ENCODE results near the gene PF4V1.

PF4V1 gene

GRCh38 chr4:73847526-73848182 lies 5.4 kb upstream of the PF4V1 start:
- DNase-seq, result no peak

GRCh38 chr4:73848183-73848777 lies 4.8 kb upstream of the PF4V1 start:
- DNase-seq, result no peak

DNA sequence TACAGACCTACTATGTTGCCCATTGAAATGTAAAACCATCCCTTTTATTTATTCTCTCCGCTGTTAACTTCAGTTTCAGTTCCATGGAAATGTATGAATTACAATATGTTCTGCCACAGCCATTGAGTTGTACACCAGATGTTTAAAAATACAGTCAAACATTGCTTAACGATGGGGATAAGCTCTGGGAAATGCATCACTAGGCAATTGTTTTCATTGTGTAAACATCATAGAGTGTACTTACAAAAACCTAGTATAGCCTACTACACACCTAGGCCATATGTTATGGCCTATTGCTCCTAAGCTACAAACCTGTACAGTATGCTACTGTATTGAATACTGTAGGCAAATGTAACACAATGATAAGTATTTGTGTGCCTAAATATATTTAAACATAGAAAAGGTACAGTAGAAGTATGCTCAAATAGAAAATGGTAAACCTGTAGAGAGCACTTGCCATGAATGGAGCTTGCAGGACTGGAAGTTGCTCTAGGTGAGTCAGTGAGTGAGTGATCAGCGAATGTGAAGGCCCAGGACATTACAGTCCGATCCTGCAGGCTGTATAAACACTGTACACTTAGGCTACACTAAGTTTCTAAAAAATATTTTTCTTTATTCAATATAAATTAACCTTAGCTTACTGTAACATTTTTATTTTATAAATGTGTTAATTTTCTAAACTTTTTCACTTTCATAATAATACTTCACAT lies 2.7 kb upstream of the PF4V1 start:
- DNase-seq, result no peak

GRCh38 chr4:73851293-73851692 lies 1.8 kb upstream of the PF4V1 start:
- no peak for DNase-seq

DNA sequence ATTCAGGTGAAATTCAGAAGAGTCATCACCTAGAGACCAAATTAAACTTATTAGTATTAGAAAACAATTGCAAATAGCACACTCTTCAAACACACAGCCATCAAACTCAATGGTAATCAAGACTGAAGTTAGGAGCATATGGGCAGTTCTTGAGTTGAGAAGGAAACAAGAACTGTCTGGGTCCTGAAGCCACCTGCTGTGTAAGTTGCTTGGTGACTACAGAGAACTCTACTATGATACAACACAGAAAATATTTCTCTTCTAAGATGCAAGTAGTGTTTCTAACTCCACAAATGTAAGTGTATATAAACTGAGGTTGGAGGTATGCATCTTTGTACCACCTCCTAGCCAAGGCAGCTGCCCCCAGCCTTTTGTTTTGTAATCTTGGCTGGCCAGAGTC lies 325 bp upstream of the PF4V1 start:
- DNase-seq, result no peak

DNA sequence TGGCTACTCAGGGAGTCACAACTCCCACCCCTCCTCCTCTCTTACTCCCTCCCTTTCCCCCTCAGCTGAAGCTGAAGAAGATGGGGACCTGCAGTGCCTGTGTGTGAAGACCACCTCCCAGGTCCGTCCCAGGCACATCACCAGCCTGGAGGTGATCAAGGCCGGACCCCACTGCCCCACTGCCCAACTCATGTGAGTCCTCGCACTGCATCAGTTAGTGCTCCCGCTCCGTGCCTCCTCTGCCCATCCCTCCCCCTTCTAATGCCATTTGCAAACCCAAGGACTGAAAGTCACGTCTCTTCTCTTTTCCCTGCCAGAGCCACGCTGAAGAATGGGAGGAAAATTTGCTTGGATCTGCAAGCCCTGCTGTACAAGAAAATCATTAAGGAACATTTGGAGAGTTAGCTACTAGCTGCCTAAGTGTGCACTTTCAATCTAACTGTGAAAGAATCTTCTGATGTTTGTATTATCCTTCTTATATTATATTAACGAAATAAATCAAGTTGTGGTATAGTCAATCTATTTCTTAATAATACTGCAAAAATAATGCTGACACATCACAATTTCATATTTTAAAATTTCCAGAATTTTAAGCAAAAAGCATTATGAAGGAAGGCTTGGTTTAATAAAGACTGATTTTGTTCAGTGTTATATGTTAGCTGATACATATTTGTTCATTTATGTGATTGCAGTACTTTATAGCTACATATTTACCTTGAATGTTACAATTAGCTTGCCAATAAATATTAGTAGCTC lies 800 bp downstream of the PF4V1 start:
- DNase-seq, result no peak

DNA sequence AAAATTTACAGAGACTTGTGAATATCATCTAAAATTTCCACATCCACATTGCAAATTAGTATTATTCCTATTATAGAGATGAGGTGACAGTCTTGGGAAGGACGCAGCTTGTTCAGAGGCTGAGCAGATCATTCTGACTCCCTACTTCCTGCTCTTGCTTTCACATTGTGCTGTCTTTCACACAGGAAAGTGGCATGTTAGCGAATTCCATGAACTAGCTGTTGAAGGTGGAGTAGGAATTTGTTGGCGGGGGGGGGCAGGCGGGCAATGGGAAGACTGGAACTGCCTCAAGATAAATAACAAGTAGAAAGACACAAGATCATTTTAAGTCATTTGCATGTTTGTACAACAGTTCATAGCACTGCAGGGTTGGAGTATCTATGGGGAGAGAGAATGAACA lies 2.3 kb downstream of the PF4V1 start:
- no peak for DNase-seq

- DNase-seq, result no peak
Measured at GRCh38 chr4:73856518-73856917, 3.4 kb downstream of the PF4V1 start.

- no peak for DNase-seq
Measured at GRCh38 chr4:73859614-73860088, 6.6 kb downstream of the PF4V1 start.

DNA sequence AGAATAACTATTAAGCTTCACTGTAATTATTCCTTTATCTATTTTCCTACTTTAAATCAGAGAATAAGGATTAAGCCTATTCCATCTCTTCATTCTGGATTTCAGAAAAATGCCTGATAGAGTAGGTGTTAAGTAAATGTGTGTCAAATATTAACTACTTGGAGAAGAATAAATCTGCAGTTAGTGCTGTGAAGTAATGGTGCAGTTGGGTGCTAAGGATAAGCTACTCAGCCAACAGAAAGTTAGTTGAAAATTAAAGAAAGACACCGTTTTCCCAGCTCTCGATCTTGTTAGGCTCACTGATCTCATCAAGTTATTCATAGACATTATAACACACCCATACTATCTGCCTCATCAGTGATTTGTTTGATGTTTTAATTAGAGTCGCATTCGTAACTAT lies 7.1 kb downstream of the PF4V1 start:
- no peak for DNase-seq

GRCh38 chr4:73860917-73861316 lies 7.8 kb downstream of the PF4V1 start:
- DNase-seq, result no peak

GRCh38 chr4:73862322-73862721 lies 9.2 kb downstream of the PF4V1 start:
- no peak for DNase-seq

DNA sequence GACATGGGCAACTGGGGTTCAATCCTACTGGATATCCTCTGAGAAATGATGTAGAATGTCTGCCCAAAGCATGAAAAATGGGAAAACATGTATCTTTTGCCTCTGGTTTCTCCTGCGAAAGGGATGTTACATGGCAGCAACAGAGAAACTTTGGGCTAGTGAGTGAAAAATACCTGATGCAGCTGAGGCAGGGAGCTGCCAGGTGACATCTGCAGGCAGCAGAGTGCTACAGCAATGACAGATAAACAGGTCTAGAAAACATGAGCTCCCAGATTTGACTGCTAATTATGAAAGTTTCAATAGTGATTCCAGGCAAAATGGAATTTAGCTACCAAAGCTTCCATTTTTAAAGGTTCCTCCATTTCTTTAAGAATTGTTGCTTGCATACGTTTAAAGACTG lies 11.3 kb downstream of the PF4V1 start:
- no peak for DNase-seq

- no peak for DNase-seq
Measured at GRCh38 chr4:73864961-73865360, 11.9 kb downstream of the PF4V1 start.

DNA sequence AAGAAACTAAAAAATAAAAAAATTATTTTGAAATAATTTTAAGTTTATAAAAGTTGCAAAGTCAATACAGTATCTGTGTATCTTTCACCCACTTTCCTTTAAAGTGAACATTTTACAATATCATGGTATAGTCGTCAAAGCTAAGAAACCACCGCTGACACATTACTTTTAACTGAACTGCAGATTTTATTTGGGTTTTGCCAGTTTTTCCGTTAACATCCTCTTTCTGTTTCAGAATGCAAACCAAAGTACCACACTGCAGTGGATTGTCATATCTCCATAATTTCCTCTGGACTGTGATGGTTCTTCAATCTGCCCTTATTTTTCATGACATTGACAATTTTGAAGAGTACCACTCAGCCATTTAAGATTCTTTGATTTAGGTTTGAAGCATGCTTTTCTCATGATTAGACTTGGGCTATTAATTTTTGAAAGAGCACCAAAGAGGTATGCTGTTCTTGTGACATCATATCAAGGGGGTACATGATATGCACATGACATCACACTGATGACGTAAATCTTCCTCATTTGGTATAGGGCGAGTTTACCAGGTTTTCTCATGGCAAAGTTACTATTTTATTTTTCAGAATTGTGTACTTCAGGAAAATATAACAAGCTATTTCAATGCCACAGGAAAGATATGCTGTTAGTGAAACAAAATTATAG lies 12.5 kb downstream of the PF4V1 start:
- no peak for DNase-seq

- no peak for DNase-seq
Measured at GRCh38 chr4:73866246-73866645, 13.2 kb downstream of the PF4V1 start.

DNA sequence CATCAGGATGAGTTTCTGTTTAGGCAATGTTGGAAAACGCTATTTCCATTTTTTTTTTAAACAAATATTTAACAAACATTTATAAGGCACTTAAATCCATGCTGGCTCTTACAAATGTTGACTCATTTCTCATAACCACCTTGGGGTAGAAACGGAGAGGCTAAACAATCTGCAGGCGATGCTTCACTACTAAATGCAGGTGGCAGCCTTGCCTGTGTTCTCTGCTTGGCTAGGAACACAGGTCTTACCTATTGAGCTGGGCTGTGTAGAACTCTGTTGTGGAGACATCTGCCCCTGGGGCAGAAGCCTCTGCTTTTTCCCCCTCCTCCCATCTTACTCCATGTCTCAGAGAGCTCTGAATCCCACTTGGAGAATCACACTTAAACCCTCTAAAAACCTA lies 14.7 kb downstream of the PF4V1 start:
- no peak for DNase-seq

DNA sequence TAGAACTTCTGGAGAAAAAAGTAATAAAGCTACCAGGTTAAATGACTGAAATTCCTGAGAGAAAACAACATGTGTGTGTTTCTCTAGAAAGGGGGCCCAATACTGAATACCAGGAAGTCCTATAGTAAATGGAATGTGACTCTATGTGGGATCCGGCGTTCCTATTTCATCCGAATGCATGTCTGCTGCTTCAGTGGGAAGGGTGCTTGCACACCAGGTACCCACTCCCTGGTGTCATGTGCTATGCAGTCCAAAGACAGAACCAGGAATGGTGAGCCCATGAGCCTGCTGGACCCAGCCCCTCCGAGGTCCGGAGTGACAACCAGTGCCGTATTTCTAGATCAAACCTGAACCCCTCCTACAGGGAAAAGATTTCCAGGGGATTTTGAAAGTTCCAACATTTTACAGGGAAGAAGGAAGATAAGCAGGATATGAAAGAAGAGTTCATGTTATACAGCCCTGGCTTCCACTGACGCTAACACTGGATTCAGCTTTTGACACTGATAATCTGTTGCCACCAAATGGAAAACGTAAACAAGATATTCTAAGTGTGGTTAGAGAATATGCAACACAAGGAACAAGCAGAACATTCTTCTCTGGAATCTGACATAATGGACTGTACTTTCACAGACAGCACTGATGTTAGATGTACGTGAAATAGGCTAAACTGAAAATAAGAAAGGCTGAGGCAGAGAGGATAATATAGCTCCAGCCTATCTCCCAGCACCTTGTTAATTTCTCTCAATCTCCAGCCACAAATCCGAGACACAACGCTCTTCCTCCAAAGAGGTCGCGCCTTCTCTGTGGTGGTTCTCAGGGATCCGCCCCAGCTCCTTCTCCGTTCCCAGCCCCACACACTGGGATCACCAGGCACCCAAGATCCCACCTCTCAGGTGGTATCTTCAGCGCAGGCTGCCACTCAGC lies 15.4 kb downstream of the PF4V1 start:
- no peak for DNase-seq

DNA sequence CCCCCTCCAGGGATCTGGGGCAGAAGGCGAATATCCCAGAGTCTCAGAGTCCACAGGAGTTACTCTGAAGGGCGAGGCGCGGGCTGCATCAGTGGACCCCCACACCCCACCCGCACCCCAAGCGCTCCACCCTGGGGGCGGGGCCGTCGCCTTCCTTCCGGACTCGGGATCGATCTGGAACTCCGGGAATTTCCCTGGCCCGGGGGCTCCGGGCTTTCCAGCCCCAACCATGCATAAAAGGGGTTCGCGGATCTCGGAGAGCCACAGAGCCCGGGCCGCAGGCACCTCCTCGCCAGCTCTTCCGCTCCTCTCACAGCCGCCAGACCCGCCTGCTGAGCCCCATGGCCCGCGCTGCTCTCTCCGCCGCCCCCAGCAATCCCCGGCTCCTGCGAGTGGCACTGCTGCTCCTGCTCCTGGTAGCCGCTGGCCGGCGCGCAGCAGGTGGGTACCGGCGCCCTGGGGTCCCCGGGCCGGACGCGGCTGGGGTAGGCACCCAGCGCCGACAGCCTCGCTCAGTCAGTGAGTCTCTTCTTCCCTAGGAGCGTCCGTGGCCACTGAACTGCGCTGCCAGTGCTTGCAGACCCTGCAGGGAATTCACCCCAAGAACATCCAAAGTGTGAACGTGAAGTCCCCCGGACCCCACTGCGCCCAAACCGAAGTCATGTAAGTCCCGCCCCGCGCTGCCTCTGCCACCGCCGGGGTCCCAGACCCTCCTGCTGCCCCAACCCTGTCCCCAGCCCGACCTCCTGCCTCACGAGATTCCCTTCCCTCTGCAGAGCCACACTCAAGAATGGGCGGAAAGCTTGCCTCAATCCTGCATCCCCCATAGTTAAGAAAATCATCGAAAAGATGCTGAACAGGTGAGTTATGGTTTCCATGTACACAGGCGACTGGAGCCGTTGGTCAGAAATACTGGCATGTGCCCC lies 16.3 kb downstream of the PF4V1 start, which contains the start of gene CXCL1:
Gene CXCL1 (plus strand): TSS at position 264 of the 926 bp plus-strand sequence. CDS start 78 bp downstream, at position 342.
- no peak for DNase-seq

GRCh38 chr4:73870260-73870659 lies 17.2 kb downstream of the PF4V1 start:
- no peak for DNase-seq

GRCh38 chr4:73870768-73871167 lies 17.7 kb downstream of the PF4V1 start:
- DNase-seq, result no peak

Measured in activated naive CD4-positive, alpha-beta T cell treated with anti-CD3 and anti-CD28 coated beads, Interleukin-2, amount 50 U/mL, for 16 hours (primary cell).